ENCODE results near the gene PI4KA. TPM values are rescaled to one million over a fixed set of nuclear protein-coding genes. Genes with fewer than 3 reads are reported as not detected.
"Not testable (repeated sequence)": the region's sequence is repeated elsewhere in the genome, so short reads cannot be mapped to it uniquely, and the experiment has no call there.

The PI4KA gene
- total RNA-seq = 117 and 119 TPM in 2 replicates

DNA sequence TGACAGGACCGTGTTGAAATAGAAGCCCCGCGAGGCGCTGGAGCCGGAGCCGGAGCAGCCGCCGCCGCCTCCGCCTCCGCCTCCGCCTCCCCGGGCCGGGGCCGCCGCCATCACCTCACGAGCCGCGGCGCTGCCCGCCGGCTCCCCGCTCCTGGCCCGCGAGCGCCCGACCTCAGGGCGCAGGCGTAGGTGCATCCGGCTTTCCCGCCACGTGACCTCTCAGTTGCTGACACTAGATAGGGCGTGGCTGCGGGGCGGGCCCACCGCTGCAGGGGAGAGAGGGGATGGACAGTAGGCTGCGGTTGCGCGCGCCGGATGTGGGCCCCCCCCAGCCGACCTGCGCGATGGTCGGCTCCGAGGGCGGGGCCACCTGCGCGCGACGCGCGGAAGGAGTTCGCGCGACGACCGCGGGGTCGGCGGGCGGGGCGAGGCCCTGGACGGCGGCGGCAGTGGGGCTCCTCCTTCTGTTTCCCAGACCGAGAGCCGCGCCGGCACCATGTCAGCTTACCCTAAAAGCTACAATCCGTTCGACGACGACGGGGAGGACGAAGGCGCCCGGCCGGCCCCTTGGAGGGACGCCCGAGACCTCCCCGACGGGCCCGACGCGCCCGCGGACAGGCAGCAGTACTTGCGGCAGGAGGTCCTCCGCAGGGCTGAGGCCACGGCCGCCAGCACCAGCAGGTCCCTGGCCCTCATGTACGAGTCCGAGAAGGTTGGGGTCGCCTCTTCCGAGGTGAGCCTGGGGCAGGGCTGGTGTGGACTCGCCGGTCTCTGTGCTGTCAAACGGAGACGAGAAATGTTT lies at the start of gene PI4KA, which contains the start of gene SNAP29:
TSS of gene PI4KA (minus strand) at position 197 of the 802 bp plus-strand sequence. CDS start at position 111, 86 bp downstream.
TSS of gene SNAP29 (plus strand) at position 393 of the 802 bp plus-strand sequence. CDS start at position 497, 104 bp downstream.
- intact Hi-C loops (cut with micrococcal nuclease) = loop anchor here (1.0 to 2.0 kb wide), 6 partner anchors 58 to 742 kb away; partner anchors contain the start of genes CRKL, MED15, RANBP1 and THAP7

DNA sequence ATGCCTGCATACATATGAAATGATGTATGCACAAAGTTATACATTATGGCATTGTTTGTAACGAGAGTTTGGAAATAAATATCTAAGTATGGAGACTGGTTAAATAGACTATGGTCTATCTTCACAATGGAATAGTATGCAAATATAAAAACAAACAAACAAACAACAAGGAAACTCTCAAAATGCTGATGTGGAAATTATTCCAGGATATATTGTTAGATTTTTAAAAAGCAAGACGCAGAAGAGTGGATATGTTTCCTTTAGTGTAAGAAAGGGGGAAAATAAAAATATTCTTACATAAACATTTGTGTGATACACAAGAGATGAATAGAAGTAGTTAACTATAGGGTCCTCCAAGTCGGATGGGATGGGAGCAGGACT lies 47.8 kb upstream of the PI4KA start:
- intact Hi-C loops (cut with micrococcal nuclease) = no loop called here

DNA sequence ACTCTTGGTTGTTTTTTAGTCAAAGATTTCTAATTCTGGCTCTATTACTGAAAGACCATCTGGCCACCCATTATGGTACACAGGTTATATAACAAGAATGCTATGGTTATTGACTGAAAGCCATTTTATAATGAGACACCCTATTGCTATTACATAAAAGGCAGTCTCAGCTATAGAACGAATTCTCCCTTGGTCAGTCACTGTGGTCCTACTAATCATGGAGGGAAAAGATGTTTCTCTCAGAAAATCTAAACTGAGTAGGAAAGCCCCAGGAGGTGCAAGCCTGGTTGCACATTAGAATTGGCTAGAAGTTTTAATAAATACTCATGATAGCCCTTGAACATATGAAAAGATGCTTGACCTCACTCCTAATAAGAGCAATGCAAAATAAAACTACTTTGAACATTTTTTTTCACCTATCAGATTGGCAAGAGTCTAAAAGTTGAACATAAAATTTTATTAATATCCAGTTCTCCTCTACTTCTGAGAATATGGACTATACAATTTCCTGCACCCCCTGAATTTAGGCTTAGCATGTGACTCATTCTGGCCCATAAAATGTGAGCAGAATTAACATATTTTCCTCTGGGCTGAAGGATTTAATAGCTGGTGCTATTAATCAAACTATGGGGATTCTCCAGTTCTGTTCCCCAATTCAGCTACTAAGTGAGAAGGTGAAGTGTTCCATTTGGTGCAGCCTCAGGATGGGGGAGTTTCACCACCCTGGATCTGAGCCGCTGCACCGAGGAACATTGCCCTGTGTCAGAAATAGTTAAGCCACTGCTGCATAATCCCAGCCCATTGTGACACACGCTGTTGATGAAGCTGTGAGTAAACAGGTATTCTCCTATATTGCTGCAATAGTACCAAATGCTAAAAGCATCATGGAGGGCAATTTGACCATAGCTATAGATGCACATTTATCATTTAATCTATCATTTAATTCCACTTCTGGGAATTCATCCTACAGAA lies 47.1 kb upstream of the PI4KA start:
- intact Hi-C loops (cut with micrococcal nuclease) = no loop called here

DNA sequence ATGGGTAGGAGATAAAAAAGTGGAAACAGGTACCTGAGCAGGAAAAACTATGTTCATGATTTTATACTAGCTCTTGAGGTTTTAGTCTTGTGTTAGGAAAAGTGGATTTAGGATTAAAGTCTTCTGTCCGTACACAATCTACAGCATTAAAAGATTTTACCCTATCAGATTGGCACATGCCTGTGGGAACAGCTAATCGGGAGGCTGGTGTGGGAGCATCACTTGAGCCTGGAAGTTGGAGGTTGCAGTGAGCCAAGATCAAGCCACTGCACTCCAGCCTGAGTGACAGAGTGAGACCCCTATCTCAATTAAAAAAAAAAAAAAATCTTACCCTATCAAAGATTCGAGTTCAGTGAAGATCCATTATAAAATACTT lies 46.4 kb upstream of the PI4KA start:
- intact Hi-C loops (cut with micrococcal nuclease) = no loop called here

DNA sequence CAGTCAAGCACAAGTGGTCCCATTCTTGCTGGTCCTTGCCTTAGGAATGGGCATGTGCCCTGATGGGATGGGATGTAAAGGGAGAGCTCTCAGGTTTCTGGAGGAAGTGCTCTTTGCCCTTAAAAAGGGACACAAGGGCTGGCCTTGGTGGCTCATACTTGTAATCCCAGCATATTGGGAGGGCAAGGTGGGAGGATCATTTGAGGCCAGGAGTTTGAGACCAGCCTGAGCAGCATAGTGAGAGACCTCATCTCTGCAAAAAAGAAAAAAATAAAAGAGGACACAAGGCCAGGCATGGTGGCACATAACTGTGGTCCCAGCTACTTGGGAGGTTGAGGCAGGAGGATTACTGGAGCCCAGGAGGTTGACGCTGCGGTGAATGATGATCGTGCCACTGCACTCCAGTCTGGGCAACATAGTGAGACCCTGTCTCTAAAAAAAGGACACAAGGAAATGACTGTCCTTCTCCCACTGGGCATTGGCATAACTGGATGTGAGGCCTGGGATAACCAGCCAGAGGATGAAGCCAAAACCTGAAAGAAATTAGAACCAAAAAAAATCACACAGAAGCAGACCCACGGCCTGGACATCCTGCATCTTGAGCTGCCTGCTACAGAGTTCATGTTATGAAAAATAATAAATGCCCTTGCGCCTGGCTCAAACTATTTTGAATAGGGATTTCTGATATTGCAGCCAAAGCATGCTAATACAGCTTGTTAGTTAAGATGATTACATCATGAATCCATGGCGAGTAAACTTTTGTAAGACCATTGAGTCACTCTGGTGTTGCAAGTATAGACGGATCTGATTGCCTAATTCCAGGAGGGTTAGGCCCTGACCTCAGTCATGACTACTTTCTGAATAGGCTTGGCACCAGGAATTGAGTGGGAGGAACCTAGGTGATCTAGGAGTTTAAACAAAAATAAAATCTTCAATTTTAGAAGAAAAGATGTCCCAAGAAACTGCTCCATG lies 45.7 kb upstream of the PI4KA start:
- intact Hi-C loops (cut with micrococcal nuclease) = no loop called here

DNA sequence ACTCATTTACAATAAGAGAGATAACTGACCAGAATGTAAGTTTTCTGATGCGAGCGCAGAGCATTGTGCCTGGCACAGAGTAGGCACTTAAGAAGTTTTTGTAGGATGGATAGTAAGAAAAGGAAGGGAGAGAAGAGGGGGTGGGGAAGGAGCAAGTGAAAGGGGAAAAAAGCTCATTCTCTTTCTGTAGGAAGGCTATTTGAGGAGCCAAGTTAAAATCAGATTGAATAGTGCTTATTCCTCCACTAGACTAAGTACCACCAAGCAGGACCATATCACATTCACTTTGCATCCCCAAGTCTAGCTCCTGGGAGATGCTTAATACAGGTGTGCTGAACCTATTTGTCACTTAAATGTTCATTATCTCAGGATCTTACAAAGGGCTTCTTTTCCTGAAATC lies 44.5 kb upstream of the PI4KA start:
- intact Hi-C loops (cut with micrococcal nuclease) = no loop called here

DNA sequence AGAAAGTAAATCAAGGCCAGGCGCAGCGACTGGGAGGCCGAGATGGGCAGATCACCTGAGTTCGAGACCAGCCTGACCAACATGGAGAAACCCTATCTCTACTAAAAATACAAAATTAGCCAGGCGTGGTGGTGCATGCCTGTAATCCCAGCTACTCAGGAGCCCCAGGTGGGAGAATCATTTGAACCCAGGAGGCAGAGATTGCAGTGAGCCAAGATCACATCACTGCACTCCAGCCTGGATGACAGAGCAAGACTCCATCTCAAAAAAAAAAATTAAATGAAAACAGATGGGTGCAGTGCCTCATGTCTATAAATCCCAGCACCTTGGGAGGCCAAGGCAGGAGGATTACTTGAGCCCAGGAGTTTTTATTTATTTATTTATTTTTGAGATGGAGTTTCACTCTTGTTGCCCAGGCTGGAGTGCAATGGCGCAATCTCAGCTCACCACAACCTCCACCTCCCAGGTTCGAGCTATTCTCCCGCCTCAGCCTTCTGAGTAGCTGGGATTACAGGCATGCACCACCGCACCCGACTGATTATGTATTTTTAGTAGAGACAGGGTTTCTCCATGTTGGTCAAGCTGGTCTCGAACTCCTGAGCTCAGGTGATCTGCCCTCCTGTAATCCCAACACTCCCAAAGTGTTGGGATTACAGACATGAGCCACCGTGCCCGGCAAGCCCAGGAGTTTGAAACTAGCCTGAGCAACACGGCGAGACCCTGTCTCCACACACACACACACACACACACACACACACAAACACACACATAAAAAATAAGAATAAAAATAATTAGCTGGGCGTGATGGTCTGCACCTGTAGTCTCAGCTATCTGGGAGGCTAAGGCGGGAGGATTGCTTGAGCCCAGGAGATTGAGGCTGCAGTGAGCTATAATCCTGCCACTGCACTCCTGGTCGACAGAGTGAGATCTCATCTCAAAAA lies 42.8 kb upstream of the PI4KA start:
- intact Hi-C loops (cut with micrococcal nuclease) = not testable (repeated sequence)

DNA sequence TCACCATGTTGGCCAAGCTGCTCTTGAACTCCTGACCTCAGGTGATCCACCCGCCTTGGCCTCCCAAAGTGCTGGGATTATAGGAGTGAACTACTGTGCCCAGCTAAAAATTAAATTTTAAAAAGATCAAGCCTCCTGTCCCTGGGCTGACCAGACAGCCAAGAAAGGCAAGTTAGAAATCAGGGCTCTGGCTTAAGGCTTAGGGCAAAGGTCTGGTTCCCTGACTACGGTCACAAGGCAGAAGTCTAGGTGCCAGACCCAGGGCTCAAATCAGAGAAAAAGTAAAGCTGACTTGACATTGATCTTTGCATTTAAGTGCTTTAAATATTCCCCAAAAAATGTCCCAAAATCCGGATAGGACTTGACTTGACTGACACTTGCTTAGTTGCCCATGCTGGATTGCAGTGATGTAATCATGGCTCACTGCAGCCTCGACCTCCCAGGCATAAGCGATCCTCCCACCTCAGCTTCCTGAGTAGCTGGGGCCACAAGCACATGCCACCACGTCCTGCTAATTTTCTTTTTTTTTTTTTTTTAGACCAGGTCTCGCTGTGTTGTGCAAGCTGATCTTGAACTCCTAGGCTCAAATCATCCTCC lies 41.3 kb upstream of the PI4KA start:
- intact Hi-C loops (cut with micrococcal nuclease) = no loop called here

DNA sequence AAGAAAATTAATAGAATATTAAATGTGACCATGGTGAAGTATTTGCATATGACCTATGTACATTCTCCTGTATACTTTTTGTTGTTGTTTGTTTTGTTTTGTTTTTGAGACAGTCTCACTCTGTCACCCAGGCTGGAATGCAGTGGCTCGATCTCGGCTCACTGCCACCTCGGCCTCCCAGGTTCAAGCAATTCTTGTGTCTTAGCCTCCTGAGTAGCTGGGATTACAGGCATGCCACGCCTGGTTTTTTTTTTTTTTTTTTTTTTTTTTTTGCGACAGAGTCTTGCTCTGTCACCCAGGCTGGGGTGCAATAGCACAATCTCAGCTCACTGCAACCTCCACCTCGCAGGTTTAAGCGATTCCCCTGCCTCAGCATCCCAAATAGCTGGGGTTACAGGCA lies 39.1 kb upstream of the PI4KA start:
- intact Hi-C loops (cut with micrococcal nuclease) = not testable (repeated sequence)

DNA sequence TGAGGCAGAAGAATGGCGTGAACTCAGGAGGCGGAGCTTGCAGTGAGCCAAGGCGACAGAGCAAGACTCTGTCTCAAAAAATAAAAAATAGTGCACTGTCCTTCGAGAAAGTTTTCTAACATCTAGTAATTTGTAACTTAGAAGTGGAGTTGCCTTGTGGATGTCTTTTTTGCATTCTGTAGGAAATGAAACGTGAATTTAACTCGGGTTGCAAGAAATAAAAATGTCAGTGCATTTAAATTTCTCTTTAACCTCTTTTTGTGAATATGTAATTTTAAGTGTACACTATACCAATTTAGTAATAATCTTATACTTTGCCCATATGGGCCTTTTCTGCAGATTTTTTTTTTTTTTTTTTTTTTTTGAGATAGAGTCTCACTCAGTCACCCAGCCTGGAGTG lies 32.4 kb upstream of the PI4KA start:
- intact Hi-C loops (cut with micrococcal nuclease) = no loop called here

DNA sequence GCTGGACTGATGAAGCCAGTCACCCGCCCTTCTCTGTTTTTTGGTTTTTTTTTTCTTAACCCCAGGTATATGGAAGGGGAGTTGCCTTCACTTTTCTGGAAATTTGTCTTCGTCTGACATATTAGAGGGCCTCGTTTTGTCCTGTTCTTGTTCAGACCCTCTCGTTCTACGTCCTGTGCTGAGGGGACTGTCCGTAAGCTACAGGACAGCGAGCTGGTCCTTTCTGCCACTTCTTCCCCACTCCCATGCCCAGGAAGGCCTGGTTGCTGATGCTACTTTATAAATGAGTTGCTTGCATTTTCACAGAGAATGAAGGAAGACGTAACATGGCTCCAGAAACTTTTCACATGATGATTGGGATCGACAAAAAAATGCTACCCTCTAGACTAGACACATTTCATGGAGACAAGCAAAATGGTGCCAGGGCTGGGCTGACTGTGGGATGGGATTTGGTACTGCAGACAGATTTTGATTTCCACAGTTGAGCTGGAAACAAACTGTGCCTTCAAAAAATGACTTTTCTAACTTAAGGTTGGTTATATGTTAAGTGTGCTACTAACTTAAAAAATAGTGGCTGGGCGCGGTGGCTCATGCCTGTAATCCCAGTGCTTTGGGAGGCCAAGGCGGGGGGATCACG lies 31.4 kb upstream of the PI4KA start:
- intact Hi-C loops (cut with micrococcal nuclease) = no loop called here

DNA sequence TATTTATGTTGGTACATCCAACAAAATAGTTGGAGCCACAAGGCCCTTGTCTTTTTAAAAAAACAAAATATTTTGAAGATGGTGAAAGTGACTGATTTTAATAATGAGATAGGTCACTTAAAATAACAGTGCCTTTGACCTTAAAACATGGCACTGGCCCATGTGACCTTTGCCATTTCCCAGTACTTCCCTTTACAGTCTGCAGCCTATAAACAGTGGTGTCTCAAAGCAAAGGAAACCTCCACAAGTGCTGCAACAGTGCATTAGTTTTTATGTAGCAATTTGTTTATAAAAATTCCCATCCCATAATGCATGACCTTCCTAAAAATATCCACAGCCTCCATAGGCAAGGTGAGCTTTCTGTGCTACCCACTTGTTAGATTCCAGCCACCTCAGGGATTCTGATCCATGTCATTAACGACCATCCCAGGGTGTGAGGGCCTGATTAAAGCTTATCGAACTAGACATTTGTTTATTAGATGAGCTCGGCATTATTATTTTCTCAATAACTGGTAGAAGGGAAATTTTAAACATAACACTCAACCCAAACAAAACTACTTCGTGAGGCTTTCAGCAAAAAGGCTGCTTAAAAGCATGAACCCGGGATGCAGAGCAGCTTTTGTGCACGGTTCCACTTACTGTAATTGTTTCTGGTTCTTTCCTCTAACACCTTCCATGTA lies 30.6 kb upstream of the PI4KA start:
- intact Hi-C loops (cut with micrococcal nuclease) = no loop called here

DNA sequence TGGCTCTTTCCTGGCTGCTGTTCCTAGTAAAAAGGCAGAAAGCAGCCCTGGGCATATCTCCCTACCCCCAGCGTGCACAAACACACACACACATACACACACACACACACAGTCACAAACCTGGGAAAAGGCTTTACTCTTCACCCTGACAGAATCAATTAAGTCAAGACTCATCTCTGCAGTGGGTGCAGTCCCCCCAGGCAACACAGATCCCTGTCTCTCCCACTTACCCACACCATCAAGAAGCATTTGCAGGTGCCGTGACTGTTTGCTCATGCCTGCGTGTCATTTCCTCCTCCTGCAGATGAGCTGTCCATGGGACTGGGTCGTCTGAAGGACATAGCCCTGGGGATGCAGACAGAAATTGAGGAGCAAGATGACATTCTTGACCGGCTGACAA lies 28.8 kb upstream of the PI4KA start:
- intact Hi-C loops (cut with micrococcal nuclease) = no loop called here

DNA sequence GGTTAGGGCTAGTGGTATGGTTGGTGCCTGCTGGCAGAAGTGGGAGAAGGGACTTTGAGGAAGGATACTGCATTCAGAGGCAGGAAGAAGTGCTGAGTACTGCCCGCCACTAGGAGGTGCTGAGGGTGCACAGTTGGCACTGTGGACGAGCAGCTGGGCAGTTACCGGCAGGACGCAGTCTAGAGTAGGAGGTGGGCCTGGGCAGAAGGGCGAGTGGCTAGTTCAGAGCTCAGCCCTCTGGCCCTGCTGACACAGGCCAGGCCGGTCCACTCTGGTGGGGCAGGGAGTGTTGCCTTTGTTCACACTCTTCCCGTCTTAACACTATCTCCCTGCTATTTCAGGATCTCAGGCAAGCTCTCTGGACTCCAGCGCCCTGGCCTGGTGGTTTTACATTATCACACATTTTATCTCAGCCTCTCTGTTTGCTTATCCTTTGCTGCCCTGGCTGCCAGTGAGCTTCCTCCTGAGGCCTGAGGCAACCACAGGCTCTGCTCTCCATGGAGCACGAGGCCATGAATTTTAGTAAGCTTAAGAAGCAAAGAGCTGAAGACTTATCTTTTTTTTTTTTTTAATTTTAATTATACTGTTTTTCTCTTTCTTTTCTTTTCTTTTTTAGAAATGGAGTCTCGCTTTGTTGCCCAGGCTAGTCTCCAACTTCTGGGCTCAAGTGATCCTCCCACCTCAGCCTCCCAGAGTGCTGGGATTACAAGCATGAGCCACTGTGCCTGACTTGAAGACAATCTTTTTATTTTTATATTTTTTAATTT lies 27.1 kb upstream of the PI4KA start:
- intact Hi-C loops (cut with micrococcal nuclease) = no loop called here

DNA sequence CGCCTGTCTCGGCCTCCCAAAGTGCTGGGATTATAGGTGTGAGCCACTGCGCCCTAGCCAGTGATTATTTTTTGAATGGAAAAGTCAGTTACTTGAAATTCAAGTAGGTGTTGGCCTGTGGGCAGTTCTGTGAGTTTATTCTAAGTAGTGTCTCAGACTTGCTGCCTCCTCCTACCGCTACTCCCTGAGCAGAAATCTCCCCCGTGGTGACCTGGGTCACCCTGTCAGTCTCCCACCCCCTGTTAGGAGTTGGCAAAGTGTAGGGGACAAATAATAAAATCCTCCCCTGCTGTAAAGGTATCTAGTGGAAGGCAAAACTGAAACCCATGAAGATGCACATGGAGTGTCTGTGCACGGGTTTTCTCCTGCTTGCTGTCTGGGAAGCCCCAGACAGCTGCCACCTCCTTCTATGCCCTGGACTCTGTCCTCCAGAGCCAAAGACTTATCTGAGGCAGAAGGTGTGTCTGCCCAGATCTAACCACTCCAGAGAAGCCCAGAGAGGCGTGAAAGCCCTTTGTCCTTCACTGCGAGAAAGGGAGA lies 26.5 kb upstream of the PI4KA start:
- intact Hi-C loops (cut with micrococcal nuclease) = no loop called here

DNA sequence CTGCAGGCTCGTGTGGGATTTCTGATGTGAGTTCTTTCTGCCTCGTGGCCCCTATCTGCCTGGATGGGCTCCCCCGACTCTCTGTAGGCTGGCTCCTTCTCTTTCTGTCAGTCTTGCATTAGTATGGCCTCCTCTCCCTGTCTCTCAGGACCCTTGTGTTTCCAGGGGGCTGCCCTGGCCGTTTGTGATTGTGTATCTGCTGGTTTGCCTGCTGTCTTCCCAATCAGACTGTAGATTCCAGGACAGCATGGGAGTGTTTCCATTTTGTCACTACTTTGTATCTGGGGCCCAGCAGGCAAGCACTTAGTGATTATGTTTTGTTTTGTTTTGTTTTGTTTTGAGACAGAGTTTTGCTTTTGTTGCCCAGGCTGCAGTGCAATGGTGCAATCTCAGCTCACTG lies 25.8 kb upstream of the PI4KA start:
- intact Hi-C loops (cut with micrococcal nuclease) = no loop called here

DNA sequence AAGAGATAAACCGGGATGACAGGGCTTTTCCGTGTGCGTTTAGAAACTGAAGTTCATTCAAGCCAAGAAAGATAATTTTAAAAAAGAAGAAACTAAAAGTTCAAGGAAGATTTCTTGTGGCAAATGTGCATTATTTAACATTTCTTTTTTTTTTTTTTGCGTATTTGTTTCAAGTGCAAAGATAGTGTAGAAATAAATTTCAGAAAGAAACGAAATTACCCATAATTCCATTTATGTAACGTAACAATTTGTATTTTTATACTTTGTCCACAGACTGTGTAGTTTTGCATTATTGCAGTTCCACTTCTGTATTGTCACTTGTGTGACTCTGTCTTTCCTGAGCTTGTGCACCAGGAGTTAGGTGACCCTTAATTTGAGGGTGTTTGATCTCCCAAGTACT lies 24.2 kb upstream of the PI4KA start:
- intact Hi-C loops (cut with micrococcal nuclease) = no loop called here

Measured in T-helper 1 cell treated with Interleukin-12 subunit alpha and Interleukin-12 subunit beta and Interleukin-4 antibody, amounts not matched to agents 30 ng/mL and 1 ng/mL, for 36 hours (primary cell).